HG03457 (cell line): Measurements from ENCODE around the gene RNF141.

Source experiments
- ATAC-seq: cut with Tn5 transposase; IDR thresholded peaks from one replicate; pipeline ENCODE4 v1.9.1; 2021; ENCODE audit warnings: moderate number of reproducible peaks; ENCODE audit not compliant: unreplicated experiment

RNF141 gene

GRCh38 chr11:10526974-10527918 is 13.7 kb downstream of the RNF141 start:
- no peak for ATAC-seq

GRCh38 chr11:10524471-10524870 is 16.5 kb downstream of the RNF141 start:
- no peak for ATAC-seq

GRCh38 chr11:10522921-10523320 is 18.1 kb downstream of the RNF141 start:
- no peak for ATAC-seq

GRCh38 chr11:10522276-10522675 is 18.7 kb downstream of the RNF141 start:
- no peak for ATAC-seq

- no peak for ATAC-seq
Measured at GRCh38 chr11:10520562-10520961, 20.4 kb downstream of the RNF141 start.

GRCh38 chr11:10519630-10520029 is 21.4 kb downstream of the RNF141 start:
- no peak for ATAC-seq

GRCh38 chr11:10518891-10519290 is 22.1 kb downstream of the RNF141 start:
- no peak for ATAC-seq

- no peak for ATAC-seq
Measured at GRCh38 chr11:10518123-10518522, 22.9 kb downstream of the RNF141 start.

GRCh38 chr11:10515418-10515817 is 25.6 kb downstream of the RNF141 start:
- ATAC-seq: no peak

- no peak for ATAC-seq
Measured at GRCh38 chr11:10514709-10515108, 26.3 kb downstream of the RNF141 start.

- no peak for ATAC-seq
Measured at GRCh38 chr11:10514202-10514601, 26.8 kb downstream of the RNF141 start.

- no peak for ATAC-seq
Measured at GRCh38 chr11:10511181-10511621, 29.8 kb downstream of the RNF141 start.

GRCh38 chr11:10506008-10506370 is 35.0 kb downstream of the RNF141 start:
- no peak for ATAC-seq

GRCh38 chr11:10505278-10506007 is 35.5 kb downstream of the RNF141 start:
- ATAC-seq: no peak

- ATAC-seq: no peak
Measured at GRCh38 chr11:10504490-10504889, 36.5 kb downstream of the RNF141 start.

- ATAC-seq: no peak
Measured at GRCh38 chr11:10503777-10504480, 37.1 kb downstream of the RNF141 start.

GRCh38 chr11:10503221-10503620 is 37.8 kb downstream of the RNF141 start:
- no peak for ATAC-seq

GRCh38 chr11:10502770-10503169 is 38.2 kb downstream of the RNF141 start:
- no peak for ATAC-seq

- no peak for ATAC-seq
Measured at GRCh38 chr11:10502065-10502680, 38.8 kb downstream of the RNF141 start.

- no peak for ATAC-seq
Measured at GRCh38 chr11:10500757-10501684, 40.0 kb downstream of the RNF141 start.
